ENCODE data around the gene BRME1.
A peak's percentile ranks its signal among the peaks of the same experiment; 100 is the strongest.

The BRME1 gene

GRCh38 chr19:13887018-13887436 lies 18.9 kb downstream of the BRME1 start:
- no peak for DNase-seq (ENCODE audit: low spot score)

- DNase-seq (ENCODE audit: low spot score) = no peak
Measured at GRCh38 chr19:13885826-13886365, 20.0 kb downstream of the BRME1 start.

- DNase-seq (ENCODE audit: low spot score) = no peak
Measured at GRCh38 chr19:13884726-13885591, 21.0 kb downstream of the BRME1 start.

GRCh38 chr19:13883516-13884064 lies 22.3 kb downstream of the BRME1 start:
- no peak for DNase-seq (ENCODE audit: low spot score)

GRCh38 chr19:13882836-13883235 lies 23.1 kb downstream of the BRME1 start:
- DNase-seq (ENCODE audit: low spot score) = no peak

GRCh38 chr19:13882419-13882795 lies 23.5 kb downstream of the BRME1 start:
- no peak for DNase-seq (ENCODE audit: low spot score)

- no peak for DNase-seq (ENCODE audit: low spot score)
Measured at GRCh38 chr19:13881692-13882418, 24.1 kb downstream of the BRME1 start.

- DNase-seq (ENCODE audit: low spot score) = no peak
Measured at GRCh38 chr19:13881251-13881691, 24.6 kb downstream of the BRME1 start.

- DNase-seq (ENCODE audit: low spot score) = peak; percentile 94
Measured at GRCh38 chr19:13880059-13881043, 25.6 kb downstream of the BRME1 start.

GRCh38 chr19:13877303-13877702 lies 28.6 kb downstream of the BRME1 start:
- DNase-seq (ENCODE audit: low spot score) = no peak

GRCh38 chr19:13876834-13877233 lies 29.1 kb downstream of the BRME1 start, which contains the start of gene NANOS3:
Gene NANOS3 (plus strand): TSS chr19:13877134. CDS start chr19:13877249, 115 bp downstream.
- DNase-seq (ENCODE audit: low spot score) = no peak

- no peak for DNase-seq (ENCODE audit: low spot score)
Measured at GRCh38 chr19:13875824-13876223, 30.1 kb downstream of the BRME1 start.

GRCh38 chr19:13873834-13874515 lies 31.9 kb downstream of the BRME1 start:
- no peak for DNase-seq (ENCODE audit: low spot score)

- peak; percentile 60 for DNase-seq (ENCODE audit: low spot score)
Measured at GRCh38 chr19:13872695-13873389, 33.1 kb downstream of the BRME1 start.

GRCh38 chr19:13872339-13872694 lies 33.6 kb downstream of the BRME1 start:
- no peak for DNase-seq (ENCODE audit: low spot score)

GRCh38 chr19:13870873-13871272 lies 35.0 kb downstream of the BRME1 start:
- no peak for DNase-seq (ENCODE audit: low spot score)

GRCh38 chr19:13869281-13869680 lies 36.6 kb downstream of the BRME1 start:
- DNase-seq (ENCODE audit: low spot score) = no peak

GRCh38 chr19:13868663-13869062 lies 37.3 kb downstream of the BRME1 start:
- no peak for DNase-seq (ENCODE audit: low spot score)

GRCh38 chr19:13866463-13867046 lies 39.4 kb downstream of the BRME1 start:
- DNase-seq (ENCODE audit: low spot score) = no peak

Measured in germinal center (tissue), 1 donor.